Thyroid gland (tissue), 4 donors: ENCODE measurements around the gene CCDC149.

Experiments
- CTCF ChIP-seq, 6 experiments: fragments of 200-600 bp in 3 of 6; fragments of 450-650 bp in 3 of 6; sonication (generic) in 3 of 6; IDR thresholded peaks; one replicate each; pipeline ENCODE4 v1.5.1; 2016 to 2019; ENCODE audit warnings: antibody characterized with exemption in 6 of 6, mild to moderate bottlenecking in 2 of 6, inconsistent platforms in 1 of 6, moderate library complexity in 1 of 6
- POLR2A ChIP-seq, 2 donors: fragments of 450-650 bp; IDR thresholded peaks; one replicate each; pipeline ENCODE4 v1.6.1; 2017; ENCODE audit warnings: antibody characterized with exemption in 2 of 2, mild to moderate bottlenecking in 2 of 2, moderate library complexity in 1 of 2

DNA sequence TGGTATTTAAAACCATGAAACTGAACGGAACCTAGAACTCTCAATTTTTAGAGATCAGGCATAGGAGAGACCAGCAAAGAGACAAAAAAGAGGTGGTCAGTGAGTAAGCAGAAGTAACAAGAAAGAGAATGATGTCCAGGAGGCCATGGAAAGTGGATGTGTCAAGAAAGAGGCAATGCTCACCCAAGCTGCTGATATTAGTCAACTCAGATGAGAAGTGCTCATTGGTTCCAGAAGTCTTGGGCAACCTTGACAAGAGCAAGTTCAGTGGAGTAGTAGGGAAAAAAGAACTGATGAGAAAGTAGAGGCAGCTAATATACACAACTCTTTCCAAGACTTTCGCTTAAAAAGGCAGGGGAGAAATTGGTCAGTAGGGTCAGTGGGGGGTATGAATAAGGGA, 23.0 kb upstream of the CCDC149 start:
- TF ChIP-seq CTCF (IDR thresholded peaks at IDR 0.05) (no peak), POLR2A (IDR thresholded peaks at IDR 0.05) (no peak)
